Measurements from ENCODE around the gene TRIM61. TPM values are rescaled to one million over a fixed set of nuclear protein-coding genes. Genes with fewer than 3 reads are reported as not detected.
A peak's percentile ranks its signal among the peaks of the same experiment; 100 is the strongest.
"Not testable (repeated sequence)": the region's sequence is repeated elsewhere in the genome, so short reads cannot be mapped to it uniquely, and the experiment has no call there.

The TRIM61 gene
- total and polyA plus RNA-seq, 2 of the 4 experiments (the other 2 are of a cell fraction): 1.5 to 4.7 TPM

DNA sequence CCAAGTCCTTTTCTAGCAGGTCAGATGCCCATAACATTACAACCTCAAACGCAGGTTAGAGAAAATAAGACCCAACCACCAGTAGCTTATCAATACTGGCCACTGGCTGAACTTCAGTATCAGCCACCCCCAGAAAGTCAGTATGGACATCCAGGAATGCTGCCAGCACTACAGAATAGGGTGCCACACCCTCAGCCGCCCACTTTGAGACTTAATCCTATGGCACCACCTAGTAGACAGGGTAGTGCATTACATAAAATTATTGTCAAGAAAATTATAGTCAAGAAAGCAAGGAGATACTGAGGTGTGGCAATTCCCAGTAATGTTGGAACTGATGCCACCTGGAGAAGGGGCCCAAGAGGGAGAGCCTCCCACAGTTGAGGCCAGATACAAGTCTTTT, 19.9 kb upstream of the TRIM61 start:
- Histone ChIP-seq H3K4me2 (ENCODE audit: low read depth, low read length) (no peak overlapping the region), H3K9ac (ENCODE audit: low read depth, low read length) (no peak overlapping the region), H2BK20ac (ENCODE audit: low read depth, low read length) (no peak overlapping the region), H3K4me3 (ENCODE audit: insufficient read depth, low read depth, low read length) (no peak overlapping the region), H3K9me1 (ENCODE audit: insufficient read depth, low read length) (no peaks in the 10 kb centered on the region), H4K5ac (ENCODE audit: low read depth, low read length) (no peak overlapping the region), H3K36me3 (ENCODE audit: control insufficient read depth, insufficient read depth, low read length) (no peaks in the 10 kb centered on the region), H2BK5ac (ENCODE audit: low read depth, low read length, poor library complexity, severe bottlenecking) (no peak overlapping the region), H2BK120ac (ENCODE audit: low read depth, low read length) (no peak overlapping the region), H3K4me1 (ENCODE audit: control insufficient read depth, insufficient read depth, low read length) (no peaks in the 10 kb centered on the region), H3K56ac (ENCODE audit: extremely low read depth, insufficient read depth, low read length) (no peak overlapping the region), H4K91ac (ENCODE audit: insufficient read depth, low read depth, low read length) (no peak overlapping the region), H4K8ac (ENCODE audit: low read depth in 2 of 2, low read length in 2 of 2) (no peak overlapping the region), H3K9me3 (ENCODE audit: control insufficient read depth, insufficient read depth, low read length) (no peaks in the 10 kb centered on the region), H3K27ac (ENCODE audit: insufficient read depth, low read length) (no peak overlapping the region), H2BK15ac (ENCODE audit: low read depth, low read length) (no peak overlapping the region), H3K27me3 (ENCODE audit: control insufficient read depth, insufficient read depth, low read length) (no peaks in the 10 kb centered on the region), H3K18ac (ENCODE audit: low read depth, low read length) (no peak overlapping the region), H2AFZ (replicated peaks; ENCODE audit: low read length, poor library complexity) (no peak overlapping the region), H3K14ac (replicated peaks; ENCODE audit: low read depth, low read length) (no peak overlapping the region), H4K20me1 (ENCODE audit: insufficient read depth, low read length) (no peaks in the 10 kb centered on the region), H2AK5ac (ENCODE audit: low read depth, low read length) (no peak overlapping the region), H3K79me1 (ENCODE audit: low read depth in 1 of 2, low read length in 2 of 2) (no peaks in the 10 kb centered on the region), H2AK9ac (replicated peaks; ENCODE audit: low read depth, low read length, poor library complexity) (no peak overlapping the region), H3K4ac (ENCODE audit: low read depth, low read length) (no peak overlapping the region), H3K23ac (ENCODE audit: low read depth, low read length) (no peak overlapping the region)
- ATAC-seq (ENCODE audit: low read depth): no peak
- intact Hi-C loops (cut with micrococcal nuclease) (no loop called here), dilution Hi-C loops (cut with HindIII; ENCODE audit: low sequenced_read_pairs, unreplicated experiment) (no loop called here), in situ Hi-C loops (cut with MboI; ENCODE audit: low sequenced_read_pairs) (no loop called here)
- no TSS peak for BruUV-seq (replicated peaks)
- no peak for DNase-seq
- 60% methylated on average over 1 of the region's 2 CpGs; no CpG with 5 or more reads in 1 of the 2 experiments for WGBS, 2 experiments (ENCODE audit: extremely low coverage in 2 of 2, insufficient read length in 1 of 2)
- CTCF ChIA-PET: no interaction called here
- POLR2A ChIA-PET (ENCODE audit: unreplicated experiment): no interaction called here
- no peak for TF ChIP-seq MAFK (IDR thresholded peaks at IDR 0.05; ENCODE audit: low read depth, low read length)
- TF ChIP-seq, protein P1, sequence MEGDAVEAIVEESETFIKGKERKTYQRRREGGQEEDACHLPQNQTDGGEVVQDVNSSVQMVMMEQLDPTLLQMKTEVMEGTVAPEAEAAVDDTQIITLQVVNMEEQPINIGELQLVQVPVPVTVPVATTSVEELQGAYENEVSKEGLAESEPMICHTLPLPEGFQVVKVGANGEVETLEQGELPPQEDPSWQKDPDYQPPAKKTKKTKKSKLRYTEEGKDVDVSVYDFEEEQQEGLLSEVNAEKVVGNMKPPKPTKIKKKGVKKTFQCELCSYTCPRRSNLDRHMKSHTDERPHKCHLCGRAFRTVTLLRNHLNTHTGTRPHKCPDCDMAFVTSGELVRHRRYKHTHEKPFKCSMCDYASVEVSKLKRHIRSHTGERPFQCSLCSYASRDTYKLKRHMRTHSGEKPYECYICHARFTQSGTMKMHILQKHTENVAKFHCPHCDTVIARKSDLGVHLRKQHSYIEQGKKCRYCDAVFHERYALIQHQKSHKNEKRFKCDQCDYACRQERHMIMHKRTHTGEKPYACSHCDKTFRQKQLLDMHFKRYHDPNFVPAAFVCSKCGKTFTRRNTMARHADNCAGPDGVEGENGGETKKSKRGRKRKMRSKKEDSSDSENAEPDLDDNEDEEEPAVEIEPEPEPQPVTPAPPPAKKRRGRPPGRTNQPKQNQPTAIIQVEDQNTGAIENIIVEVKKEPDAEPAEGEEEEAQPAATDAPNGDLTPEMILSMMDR (conservative IDR thresholded peaks at IDR 0.05; ENCODE audit: low read depth, low read length): 0 out of 2 replicates have a peak, but pooled peaks have one; percentile 3

DNA sequence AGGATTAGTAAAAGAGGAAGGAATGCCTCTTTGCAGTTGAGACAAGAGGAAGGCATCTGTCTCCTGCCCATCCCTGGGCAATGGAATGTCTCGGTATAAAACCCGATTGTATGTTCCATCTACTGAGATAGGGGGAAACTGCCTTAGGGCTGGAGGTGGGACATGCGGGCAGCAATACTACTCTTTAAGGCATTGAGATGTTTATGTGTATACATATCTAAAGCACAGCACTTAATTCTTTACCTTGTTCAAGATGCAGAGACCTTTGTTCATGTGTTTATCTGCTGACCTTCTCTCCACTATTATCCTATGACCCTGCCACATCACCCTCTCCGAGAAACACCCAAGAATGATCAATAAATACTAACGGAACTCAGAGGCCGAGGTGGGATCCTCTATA, 18.7 kb upstream of the TRIM61 start:
- H3K27me3 ChIP-seq (ENCODE audit: control insufficient read depth, insufficient read depth, low read length); H4K8ac ChIP-seq (ENCODE audit: low read depth in 2 of 2, low read length in 2 of 2); dilution Hi-C loops (cut with HindIII; ENCODE audit: low sequenced_read_pairs, unreplicated experiment); H3K4me3 ChIP-seq (ENCODE audit: insufficient read depth, low read depth, low read length); H2AFZ ChIP-seq (replicated peaks; ENCODE audit: low read length, poor library complexity); intact Hi-C loops (cut with micrococcal nuclease); H3K9me3 ChIP-seq (ENCODE audit: control insufficient read depth, insufficient read depth, low read length); H3K9me1 ChIP-seq (ENCODE audit: insufficient read depth, low read length); H3K4me2 ChIP-seq (ENCODE audit: low read depth, low read length); DNase-seq; H2BK15ac ChIP-seq (ENCODE audit: low read depth, low read length); H3K4ac ChIP-seq (ENCODE audit: low read depth, low read length); H4K5ac ChIP-seq (ENCODE audit: low read depth, low read length); H3K56ac ChIP-seq (ENCODE audit: extremely low read depth, insufficient read depth, low read length); H3K18ac ChIP-seq (ENCODE audit: low read depth, low read length); ATAC-seq (ENCODE audit: low read depth); H3K4me1 ChIP-seq (ENCODE audit: control insufficient read depth, insufficient read depth, low read length); H3K79me1 ChIP-seq (ENCODE audit: low read depth in 1 of 2, low read length in 2 of 2); POLR2A ChIA-PET (ENCODE audit: unreplicated experiment); H3K36me3 ChIP-seq (ENCODE audit: control insufficient read depth, insufficient read depth, low read length); in situ Hi-C loops (cut with MboI; ENCODE audit: low sequenced_read_pairs); H2BK5ac ChIP-seq (ENCODE audit: low read depth, low read length, poor library complexity, severe bottlenecking); H2AK9ac ChIP-seq (replicated peaks; ENCODE audit: low read depth, low read length, poor library complexity); H4K91ac ChIP-seq (ENCODE audit: insufficient read depth, low read depth, low read length); H2BK20ac ChIP-seq (ENCODE audit: low read depth, low read length); H3K27ac ChIP-seq (ENCODE audit: insufficient read depth, low read length); CTCF ChIA-PET; H2AK5ac ChIP-seq (ENCODE audit: low read depth, low read length); BruUV-seq (replicated peaks); H3K23ac ChIP-seq (ENCODE audit: low read depth, low read length); H3K9ac ChIP-seq (ENCODE audit: low read depth, low read length); H4K20me1 ChIP-seq (ENCODE audit: insufficient read depth, low read length); H2BK120ac ChIP-seq (ENCODE audit: low read depth, low read length); H3K14ac ChIP-seq (replicated peaks; ENCODE audit: low read depth, low read length): not testable (repeated sequence)
- WGBS, 2 experiments (ENCODE audit: extremely low coverage in 2 of 2, insufficient read length in 1 of 2): no CpG with 5 or more reads among the region's 6 CpGs

All from IMR-90 (cell line).